ENCODE data around the gene ZNF669.

DNA sequence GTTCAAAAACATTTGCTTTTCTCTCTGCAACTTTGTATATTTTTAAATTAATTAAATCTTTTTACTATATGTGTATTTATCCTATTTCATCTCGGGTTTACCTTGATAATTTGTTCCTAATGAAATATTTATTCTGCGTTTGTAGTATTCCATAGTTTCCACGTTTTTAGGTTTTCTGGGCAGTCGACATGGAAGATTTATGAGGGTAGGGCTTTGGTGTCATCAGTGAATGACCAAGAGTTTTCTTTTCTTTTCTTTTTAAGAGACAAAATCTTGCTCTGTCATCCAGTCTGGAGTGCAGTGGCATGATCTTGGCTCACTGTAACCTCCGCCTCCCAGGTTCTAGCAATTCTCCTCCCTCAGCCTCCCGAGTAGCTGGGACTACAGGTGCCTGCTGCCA lies 17.2 kb upstream of the ZNF669 start:
- TF ChIP-seq, protein P1, sequence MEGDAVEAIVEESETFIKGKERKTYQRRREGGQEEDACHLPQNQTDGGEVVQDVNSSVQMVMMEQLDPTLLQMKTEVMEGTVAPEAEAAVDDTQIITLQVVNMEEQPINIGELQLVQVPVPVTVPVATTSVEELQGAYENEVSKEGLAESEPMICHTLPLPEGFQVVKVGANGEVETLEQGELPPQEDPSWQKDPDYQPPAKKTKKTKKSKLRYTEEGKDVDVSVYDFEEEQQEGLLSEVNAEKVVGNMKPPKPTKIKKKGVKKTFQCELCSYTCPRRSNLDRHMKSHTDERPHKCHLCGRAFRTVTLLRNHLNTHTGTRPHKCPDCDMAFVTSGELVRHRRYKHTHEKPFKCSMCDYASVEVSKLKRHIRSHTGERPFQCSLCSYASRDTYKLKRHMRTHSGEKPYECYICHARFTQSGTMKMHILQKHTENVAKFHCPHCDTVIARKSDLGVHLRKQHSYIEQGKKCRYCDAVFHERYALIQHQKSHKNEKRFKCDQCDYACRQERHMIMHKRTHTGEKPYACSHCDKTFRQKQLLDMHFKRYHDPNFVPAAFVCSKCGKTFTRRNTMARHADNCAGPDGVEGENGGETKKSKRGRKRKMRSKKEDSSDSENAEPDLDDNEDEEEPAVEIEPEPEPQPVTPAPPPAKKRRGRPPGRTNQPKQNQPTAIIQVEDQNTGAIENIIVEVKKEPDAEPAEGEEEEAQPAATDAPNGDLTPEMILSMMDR (IDR thresholded peaks at IDR 0.05): no peak
- TF ChIP-seq EP300 (IDR thresholded peaks at IDR 0.05) (no peak), POLR2AphosphoS5 (IDR thresholded peaks at IDR 0.05) (no peak)

All from esophagus muscularis mucosa (tissue), 4 donors.